Esophagus (tissue), 2 donors: ENCODE results near the gene DRC1. TPM values are rescaled to one million over a fixed set of nuclear protein-coding genes. Genes with fewer than 3 reads are reported as not detected.

ENCODE experiments used
- H3K27ac ChIP-seq, 2 donors: one replicate each; pipeline ENCODE4 v1.5.1; 2013; ENCODE audit warnings: low read depth in 2 of 2, mild to moderate bottlenecking in 2 of 2, inconsistent platforms in 1 of 2, low read length in 1 of 2, moderate library complexity in 1 of 2
- H3K27me3 ChIP-seq, 2 donors: one replicate each; pipeline ENCODE4 v1.6.1; 2013; ENCODE audit warnings: low read length in 2 of 2, control low read depth in 1 of 2, mild to moderate bottlenecking in 1 of 2; ENCODE audit not compliant: insufficient read depth in 2 of 2, control insufficient read depth in 1 of 2
- H3K36me3 ChIP-seq, 2 donors: one replicate each; pipeline ENCODE4 v1.6.1; 2013; ENCODE audit warnings: low read length in 1 of 2; ENCODE audit not compliant: control insufficient read depth in 2 of 2, insufficient read depth in 2 of 2
- H3K4me1 ChIP-seq, 2 donors: one replicate each; pipeline ENCODE4 v1.6.1; 2013; ENCODE audit warnings: low read length in 1 of 2; ENCODE audit not compliant: control insufficient read depth in 2 of 2, insufficient read depth in 2 of 2
- H3K4me3 ChIP-seq, 2 donors: one replicate each; pipeline ENCODE4 v1.5.1; 2013; ENCODE audit warnings: low read length in 2 of 2, mild to moderate bottlenecking in 2 of 2, low read depth in 1 of 2, moderate library complexity in 1 of 2
- H3K9me3 ChIP-seq, 2 donors: one replicate each; pipeline ENCODE4 v1.6.1; 2013; ENCODE audit warnings: mild to moderate bottlenecking in 2 of 2, low read depth in 1 of 2, low read length in 1 of 2, moderate library complexity in 1 of 2; ENCODE audit not compliant: control insufficient read depth in 2 of 2, insufficient read depth in 1 of 2
- WGBS, 2 donors: extraction: QIAGEN DNeasy Blood & Tissue Kit; methylation state at CpG; one replicate each; pipeline ENCODE4 v1.1.7; 2013; 5-methylcytosine and 5-hydroxymethylcytosine counted together
- polyA plus RNA-seq, 2 donors: library from polyadenylated mRNA; stranded (reverse); fragments of 200-250 nt; gene quantifications; one replicate each; pipeline ENCODE4 v1.2.3, GENCODE V29; 2013
- donor health status: healthy with polysubstance abuse.
- donor health status: Bipolar disorder and iron deficiency.

The DRC1 gene
- polyA plus RNA-seq, 2 donors = 0.08 TPM; not detected in 1

DNA sequence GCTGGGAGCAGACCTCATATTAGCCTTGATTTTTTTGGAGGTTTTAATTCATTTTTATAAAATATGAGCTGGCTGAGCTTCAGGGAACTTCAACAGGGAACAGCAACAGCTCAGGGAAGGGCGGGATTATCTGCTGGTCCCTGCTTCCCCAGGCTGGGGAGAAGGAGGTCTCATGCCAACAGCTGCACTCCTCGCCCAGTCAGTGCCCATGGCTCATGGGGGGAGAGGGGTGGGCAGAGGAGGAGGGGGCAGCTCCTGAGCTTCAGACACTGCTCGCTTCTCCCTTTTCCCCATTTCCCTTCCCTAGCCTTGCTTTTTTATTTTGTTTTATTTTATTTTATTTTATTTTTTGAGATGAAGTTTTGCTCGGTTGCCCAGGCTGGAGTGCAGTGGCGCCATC, 76.6 kb downstream of the DRC1 start:
- no peak overlapping the region for H3K27ac ChIP-seq
- no peaks in the 10 kb centered on the region for H3K36me3 ChIP-seq
- no peak overlapping the region for H3K4me3 ChIP-seq
- H3K9me3 ChIP-seq = no peaks in the 10 kb centered on the region
- WGBS, 2 donors = 85 to 97% methylated on average over 5 of the region's 5 CpGs
- no peaks in the 10 kb centered on the region for H3K27me3 ChIP-seq
- H3K4me1 ChIP-seq = no peaks in the 10 kb centered on the region

- H3K4me3 ChIP-seq = no peak overlapping the region
- H3K9me3 ChIP-seq = no peaks in the 10 kb centered on the region
- WGBS, 2 donors = 95% methylated on average over 24 to 25 of the region's 25 CpGs
- no peaks in the 10 kb centered on the region for H3K4me1 ChIP-seq
- H3K27me3 ChIP-seq = no peaks in the 10 kb centered on the region
- H3K36me3 ChIP-seq = no peaks in the 10 kb centered on the region
- no peak overlapping the region for H3K27ac ChIP-seq
Measured at GRCh38 chr2:26479131-26479788, 77.5 kb downstream of the DRC1 start.

DNA sequence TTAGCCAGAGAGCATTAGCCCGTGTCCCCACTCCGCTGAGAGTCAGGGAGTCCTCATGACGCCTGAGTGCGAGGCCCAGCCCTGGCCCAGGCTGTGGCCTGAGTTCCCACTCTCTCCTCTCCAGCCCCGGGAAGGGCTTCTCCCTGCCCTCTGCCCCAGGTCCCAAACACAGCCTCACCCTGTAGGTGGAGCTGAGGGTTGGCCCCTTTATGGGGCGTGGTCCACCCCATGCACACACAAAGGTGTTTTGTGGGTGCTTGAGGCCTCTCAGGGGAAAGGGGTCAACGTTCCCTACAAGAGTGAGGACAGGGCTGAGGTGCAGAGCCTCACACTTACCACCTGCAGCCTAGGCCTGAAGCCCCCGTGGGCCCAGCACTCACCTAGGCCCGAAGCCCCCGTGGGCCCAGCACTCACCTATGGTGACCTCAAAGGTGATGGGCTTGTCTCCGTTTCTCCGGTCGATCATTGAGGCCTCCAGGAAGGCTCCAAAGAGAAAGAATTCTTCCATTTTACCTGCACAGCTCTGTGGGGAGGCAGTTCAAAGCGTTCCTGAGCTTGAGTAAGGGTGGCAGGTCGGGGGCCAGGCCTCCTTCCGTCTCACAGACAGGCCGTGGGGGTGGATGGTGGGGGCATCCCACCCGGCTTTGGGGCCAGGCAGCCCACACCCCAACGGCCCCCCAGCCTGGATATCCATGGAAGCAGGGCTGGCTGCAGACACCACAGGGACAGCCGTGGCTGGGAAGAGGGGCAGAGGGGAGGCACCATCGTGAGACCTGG, 78.3 kb downstream of the DRC1 start:
- no peak overlapping the region for H3K27ac ChIP-seq
- WGBS, 2 donors = 85 to 91% methylated on average over 21 of the region's 21 CpGs

GRCh38 chr2:26480566-26481423, 79.1 kb downstream of the DRC1 start:
- WGBS, 2 donors = 66 to 69% methylated on average over 18 of the region's 18 CpGs
- Histone ChIP-seq H3K27me3 (no peaks in the 10 kb centered on the region), H3K36me3 (no peaks in the 10 kb centered on the region), H3K9me3 (no peaks in the 10 kb centered on the region), H3K27ac (no peak overlapping the region), H3K4me3 (no peak overlapping the region), H3K4me1 (no peaks in the 10 kb centered on the region)

More for the DNA sequence above, 78.3 kb downstream of the DRC1 start:
- Histone ChIP-seq H3K4me1 (no peaks in the 10 kb centered on the region), H3K4me3 (no peak overlapping the region), H3K27me3 (no peaks in the 10 kb centered on the region), H3K36me3 (no peaks in the 10 kb centered on the region), H3K9me3 (no peaks in the 10 kb centered on the region)

DNA sequence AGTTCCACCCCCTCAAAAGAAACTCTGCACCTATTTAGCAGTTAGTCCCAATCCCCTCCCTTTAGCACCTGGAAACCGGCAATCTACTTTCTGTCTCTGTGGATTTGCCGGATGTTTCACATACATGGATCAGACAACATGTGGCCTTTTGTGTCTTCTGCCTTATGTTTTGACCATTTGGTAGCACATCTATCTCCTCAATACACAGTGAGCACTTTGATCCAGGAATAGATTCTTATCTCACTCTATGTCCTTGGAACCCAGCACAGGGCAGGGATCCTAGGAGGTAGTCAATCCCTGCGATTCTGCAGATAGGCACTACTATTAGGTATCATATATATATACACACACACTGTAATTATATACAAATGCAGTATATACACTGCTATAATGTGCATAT, 80.0 kb downstream of the DRC1 start:
- Histone ChIP-seq H3K36me3 (no peaks in the 10 kb centered on the region), H3K27ac (no peak overlapping the region)
- 86 to 93% methylated on average over 3 of the region's 3 CpGs for WGBS, 2 donors

GRCh38 chr2:26482211-26483026, 80.7 kb downstream of the DRC1 start:
- H3K9me3 ChIP-seq = no peaks in the 10 kb centered on the region
- H3K27me3 ChIP-seq = no peaks in the 10 kb centered on the region
- H3K4me3 ChIP-seq = no peak overlapping the region
- no peaks in the 10 kb centered on the region for H3K36me3 ChIP-seq
- no peak overlapping the region for H3K27ac ChIP-seq
- no peaks in the 10 kb centered on the region for H3K4me1 ChIP-seq
- WGBS, 2 donors = 86 to 88% methylated on average over 30 of the region's 30 CpGs

More for the DNA sequence above, 80.0 kb downstream of the DRC1 start:
- H3K4me3 ChIP-seq = no peak overlapping the region
- no peaks in the 10 kb centered on the region for H3K4me1 ChIP-seq
- H3K9me3 ChIP-seq = no peaks in the 10 kb centered on the region
- no peaks in the 10 kb centered on the region for H3K27me3 ChIP-seq

- H3K27me3 ChIP-seq = no peaks in the 10 kb centered on the region
- H3K9me3 ChIP-seq = no peaks in the 10 kb centered on the region
- no peak overlapping the region for H3K27ac ChIP-seq
- H3K4me3 ChIP-seq = no peak overlapping the region
- 94 to 97% methylated on average over 11 of the region's 11 CpGs for WGBS, 2 donors
- H3K36me3 ChIP-seq = no peaks in the 10 kb centered on the region
- no peaks in the 10 kb centered on the region for H3K4me1 ChIP-seq
Measured at GRCh38 chr2:26483027-26483326, 81.3 kb downstream of the DRC1 start.

GRCh38 chr2:26483516-26483915, 81.8 kb downstream of the DRC1 start:
- WGBS, 2 donors = 64 to 81% methylated on average over 11 of the region's 11 CpGs
- Histone ChIP-seq H3K4me3 (no peak overlapping the region), H3K36me3 (no peaks in the 10 kb centered on the region), H3K4me1 (no peaks in the 10 kb centered on the region), H3K9me3 (no peaks in the 10 kb centered on the region), H3K27ac (no peak overlapping the region), H3K27me3 (no peaks in the 10 kb centered on the region)

- Histone ChIP-seq H3K9me3 (no peaks in the 10 kb centered on the region), H3K4me3 (no peak overlapping the region), H3K36me3 (no peaks in the 10 kb centered on the region), H3K27ac (no peak overlapping the region), H3K27me3 (no peaks in the 10 kb centered on the region), H3K4me1 (no peaks in the 10 kb centered on the region)
- WGBS, 2 donors = 69 to 79% methylated on average over 13 of the region's 13 CpGs
Measured at GRCh38 chr2:26483957-26484565, 82.3 kb downstream of the DRC1 start.
